HG03571 (cell line): Measurements from ENCODE around the gene LOXHD1.

Source experiments
- ATAC-seq: cut with Tn5 transposase; IDR thresholded peaks from one replicate; pipeline ENCODE4 v1.9.1; 2021; ENCODE audit not compliant: unreplicated experiment

The LOXHD1 gene

DNA sequence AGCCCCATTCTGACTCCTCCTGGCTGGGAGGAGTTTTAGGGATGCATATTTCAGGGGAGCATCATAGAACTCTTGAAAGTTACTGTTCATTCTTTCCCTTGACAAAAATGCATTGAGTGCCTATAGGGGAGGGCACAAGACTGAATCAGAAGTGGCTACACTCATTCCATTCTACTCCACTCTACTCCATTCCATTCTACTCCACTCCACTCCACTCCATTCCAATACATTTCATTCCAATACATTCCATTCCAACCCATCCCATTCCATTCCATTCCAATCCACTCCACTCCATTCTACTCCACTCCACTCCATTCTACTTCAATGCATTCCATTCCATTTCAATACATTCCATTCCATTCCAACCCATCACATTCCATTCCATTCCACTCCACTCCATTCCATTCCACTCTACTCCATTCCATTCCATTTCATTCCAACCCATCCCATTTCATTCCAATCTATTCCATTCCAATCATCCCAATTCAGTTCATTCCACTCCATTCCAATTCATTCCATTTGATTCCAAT is 110.8 kb downstream of the LOXHD1 start:
- no peak for ATAC-seq

DNA sequence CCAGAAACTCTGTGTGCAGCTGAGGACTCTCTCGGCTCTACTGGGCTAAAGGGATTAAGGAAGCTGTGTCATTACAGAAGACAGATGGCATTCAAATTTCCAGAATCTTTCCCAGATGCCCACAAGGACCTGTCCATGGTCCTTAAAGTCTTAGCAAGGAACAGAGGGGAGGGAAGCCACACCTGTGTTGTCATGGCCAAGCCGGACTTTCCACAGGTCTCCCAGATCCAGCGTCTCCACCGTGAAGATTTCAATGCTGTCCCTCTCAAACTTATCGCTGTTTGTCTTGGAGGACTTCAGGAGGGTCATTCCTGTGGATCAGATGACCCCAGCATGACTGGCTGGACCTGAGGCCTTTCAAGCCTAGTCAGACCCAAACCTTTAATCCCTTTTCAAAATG is 114.5 kb downstream of the LOXHD1 start:
- ATAC-seq: no peak

DNA sequence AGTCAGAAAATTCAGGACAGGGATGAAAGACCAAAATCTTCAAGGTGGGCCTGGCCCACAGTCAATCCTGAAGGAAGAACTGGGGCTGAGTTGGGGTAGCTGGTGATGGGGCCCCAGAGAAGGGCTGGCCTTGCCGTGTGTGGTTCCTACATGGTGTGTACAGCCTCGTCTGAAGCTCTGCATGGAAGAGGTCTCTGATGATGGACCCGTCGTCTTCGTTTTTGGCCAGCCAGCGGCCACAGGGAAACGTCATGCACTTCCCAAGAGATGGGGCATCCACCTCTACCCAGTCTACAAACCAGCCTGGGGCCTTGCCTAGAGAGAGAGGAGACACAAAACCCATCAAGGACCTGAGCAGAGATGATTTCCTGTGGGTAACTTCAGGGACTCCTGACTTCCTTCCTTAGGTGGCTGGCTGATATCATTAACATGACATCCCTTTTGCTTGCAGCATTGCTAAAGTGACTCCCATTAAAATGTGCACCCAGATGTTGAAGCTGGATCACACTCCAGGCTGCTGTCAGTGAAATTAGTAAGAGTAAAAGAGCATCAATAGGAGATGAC is 115.3 kb downstream of the LOXHD1 start:
- no peak for ATAC-seq

DNA sequence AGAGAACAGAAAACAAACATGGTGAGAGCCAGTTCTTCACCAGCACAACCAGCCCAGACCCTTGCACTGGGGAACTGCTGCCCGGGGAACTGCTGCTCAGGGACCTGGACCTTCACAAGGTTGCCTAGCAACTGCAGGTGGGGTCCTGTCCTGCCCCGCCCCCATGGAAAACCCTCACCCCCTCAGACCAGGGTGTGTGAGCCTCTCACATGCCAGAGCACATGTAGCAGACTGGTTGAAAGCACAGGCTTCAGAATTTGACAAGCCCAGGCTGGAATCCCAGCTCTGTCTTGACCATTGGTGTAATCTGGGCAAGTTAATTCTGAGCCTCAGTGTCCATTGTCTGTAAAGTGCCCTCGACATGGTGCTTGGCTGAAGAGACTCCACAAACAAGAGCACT is 118.6 kb downstream of the LOXHD1 start:
- ATAC-seq: no peak

DNA sequence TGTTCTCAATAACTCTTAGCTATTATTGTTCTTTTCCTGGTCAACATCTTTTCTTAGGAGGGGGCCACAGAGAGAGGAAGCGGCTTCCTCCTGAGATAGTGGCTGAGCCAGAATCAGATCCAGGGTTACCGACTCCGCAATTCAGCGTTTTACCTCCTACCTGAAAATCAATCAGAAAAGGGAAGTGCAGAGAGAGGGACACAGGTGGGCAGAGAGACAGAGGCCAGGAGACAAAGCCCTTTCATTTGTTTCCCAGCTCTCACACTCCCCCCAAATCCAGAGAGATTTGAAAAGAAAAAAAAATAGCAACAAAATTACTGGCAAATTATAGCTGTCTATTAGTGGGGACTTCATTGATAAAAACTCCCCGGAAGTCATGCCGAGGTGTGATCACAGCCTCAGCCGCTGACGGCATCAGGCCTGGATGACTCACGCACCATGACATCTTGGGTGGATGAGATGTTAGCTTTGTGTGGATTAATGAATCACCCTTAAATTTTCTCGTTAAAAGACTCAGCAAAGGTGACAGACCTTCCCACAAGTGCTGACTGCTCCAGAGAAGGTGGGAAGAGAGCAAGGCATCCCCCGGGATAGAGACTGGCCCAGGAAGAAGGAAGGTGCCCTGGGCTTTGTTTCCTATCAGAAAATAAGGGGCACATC is 120.7 kb downstream of the LOXHD1 start:
- no peak for ATAC-seq

DNA sequence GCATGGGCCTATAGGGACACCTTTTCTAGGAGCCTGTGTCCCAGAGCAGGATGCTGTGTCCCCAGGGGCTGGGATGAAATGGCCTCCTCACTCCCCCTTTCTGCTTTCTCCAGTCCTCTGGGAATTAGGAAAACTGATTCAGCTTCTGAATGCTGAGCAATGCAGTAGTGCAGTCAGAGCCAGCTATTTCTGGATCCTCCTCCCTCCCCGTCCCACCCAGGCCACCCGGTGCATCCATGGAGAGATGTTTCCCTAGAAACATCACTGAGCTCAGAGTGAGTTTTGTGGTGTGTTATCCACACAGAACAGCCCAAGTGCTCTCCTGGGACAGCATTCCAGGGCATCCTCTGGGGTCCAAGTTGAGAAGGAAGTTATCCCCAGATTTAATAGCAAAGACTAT is 125.5 kb downstream of the LOXHD1 start:
- ATAC-seq: no peak

DNA sequence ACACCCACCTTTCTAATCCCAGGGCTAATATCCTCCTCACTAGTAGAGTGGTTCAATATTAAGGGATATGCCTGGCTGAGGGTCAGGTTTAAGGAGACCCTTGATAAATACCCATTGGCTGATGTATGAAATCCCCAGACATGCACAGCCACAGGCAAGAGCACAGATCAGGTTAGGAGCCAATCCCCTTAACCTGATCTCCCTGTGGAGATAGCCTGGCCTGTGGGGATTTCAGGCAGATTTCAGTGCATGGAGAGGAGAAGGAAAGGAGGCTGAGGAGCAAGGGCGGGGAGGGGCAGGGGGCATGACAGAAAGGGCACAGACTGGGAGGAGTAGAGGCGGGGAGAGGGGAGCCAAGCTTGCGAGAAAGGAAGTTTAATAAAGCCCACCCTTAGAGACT is 129.0 kb downstream of the LOXHD1 start:
- ATAC-seq: no peak

DNA sequence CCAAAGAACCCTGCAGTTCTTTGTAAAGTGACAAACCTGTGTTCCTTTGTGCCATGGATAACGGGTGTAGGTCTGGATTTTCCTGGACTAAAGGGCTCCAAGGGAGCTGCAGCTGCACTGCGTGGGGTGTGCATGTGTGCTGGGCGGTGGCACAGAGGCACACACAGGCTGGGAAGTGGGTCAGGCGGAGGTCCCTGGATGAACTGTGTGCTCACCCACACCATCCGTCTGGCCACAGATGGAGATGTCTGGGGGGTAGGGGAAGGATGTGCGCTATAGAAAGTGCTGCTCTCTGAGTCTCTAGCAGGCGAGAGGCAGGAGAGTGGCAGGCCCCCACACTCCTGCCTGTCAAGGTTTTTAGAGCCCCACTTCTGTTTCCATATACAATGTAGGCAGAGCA is 137.2 kb downstream of the LOXHD1 start:
- ATAC-seq: no peak

DNA sequence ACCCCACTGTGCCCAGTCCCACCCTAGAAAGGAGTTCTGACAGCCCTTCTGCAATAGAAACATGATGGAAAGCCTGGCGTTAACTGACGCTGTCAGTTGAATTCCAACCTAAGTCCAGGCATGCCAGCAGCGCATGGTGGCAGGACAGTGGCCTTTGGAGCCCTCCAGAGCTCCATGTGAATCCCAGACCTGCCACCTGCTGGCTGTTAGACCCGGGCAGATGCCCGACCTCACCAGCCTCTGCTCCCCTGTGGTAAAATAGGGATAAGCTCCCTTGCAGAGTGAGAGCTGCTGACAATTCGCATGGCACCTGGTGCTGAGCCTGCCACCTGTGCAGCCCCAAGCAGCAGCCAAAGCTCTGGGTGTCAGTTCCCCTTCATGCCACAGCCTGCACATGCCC is 138.6 kb downstream of the LOXHD1 start:
- ATAC-seq: no peak

DNA sequence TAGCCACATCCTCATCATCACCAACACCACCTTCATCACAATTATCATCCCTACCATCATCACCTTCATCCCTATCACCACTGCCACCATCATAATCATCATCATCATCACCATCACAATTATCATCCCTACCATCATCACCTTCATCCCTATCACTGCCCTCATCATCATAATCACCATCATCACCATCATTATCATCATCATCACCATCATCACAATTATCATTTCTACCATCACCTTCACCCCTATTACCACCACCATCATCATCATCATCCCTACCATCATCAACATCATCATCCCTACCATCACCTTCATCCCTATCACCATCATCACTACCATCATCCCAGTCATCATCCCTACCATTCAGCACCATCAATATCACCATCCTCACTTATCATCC is 140.5 kb downstream of the LOXHD1 start:
- ATAC-seq: no peak

DNA sequence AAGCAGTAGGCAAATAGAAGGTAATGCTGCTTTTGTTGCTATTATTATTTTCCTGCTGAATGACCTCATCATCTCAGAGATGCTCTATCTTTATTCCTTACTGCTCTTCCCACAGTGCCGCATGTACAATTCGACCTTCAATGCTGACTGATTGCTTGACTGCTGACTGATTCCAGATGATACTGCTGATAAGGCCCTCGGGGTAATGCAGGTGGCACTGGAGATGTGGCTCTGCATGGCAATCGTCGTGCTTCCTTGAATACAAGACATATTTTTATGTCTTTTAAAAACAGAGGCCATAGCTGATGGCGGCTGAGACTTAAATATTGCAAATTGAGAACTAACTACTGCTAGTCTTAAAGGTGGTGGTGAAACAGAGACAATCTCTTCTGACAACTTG is 146.6 kb downstream of the LOXHD1 start:
- no peak for ATAC-seq

DNA sequence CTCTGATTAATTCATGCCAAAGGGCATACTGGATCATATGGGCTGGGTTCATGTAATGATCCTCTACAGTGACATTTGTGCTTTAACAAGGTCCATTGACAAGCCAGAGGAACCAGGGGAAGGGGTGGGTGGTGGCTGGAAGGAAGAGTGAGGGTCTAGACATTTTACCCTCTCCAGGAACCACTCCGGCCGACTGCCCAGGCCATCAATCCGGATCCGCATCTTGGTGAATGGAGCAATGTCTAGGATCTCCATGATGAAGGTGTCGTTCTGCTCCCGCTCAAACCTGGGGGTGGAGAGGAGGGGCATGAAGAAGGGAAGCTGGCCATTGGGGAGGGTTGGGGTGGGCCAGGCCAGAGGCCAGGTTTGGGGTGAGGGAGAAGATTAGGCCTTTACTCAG is 147.5 kb downstream of the LOXHD1 start:
- ATAC-seq: no peak

DNA sequence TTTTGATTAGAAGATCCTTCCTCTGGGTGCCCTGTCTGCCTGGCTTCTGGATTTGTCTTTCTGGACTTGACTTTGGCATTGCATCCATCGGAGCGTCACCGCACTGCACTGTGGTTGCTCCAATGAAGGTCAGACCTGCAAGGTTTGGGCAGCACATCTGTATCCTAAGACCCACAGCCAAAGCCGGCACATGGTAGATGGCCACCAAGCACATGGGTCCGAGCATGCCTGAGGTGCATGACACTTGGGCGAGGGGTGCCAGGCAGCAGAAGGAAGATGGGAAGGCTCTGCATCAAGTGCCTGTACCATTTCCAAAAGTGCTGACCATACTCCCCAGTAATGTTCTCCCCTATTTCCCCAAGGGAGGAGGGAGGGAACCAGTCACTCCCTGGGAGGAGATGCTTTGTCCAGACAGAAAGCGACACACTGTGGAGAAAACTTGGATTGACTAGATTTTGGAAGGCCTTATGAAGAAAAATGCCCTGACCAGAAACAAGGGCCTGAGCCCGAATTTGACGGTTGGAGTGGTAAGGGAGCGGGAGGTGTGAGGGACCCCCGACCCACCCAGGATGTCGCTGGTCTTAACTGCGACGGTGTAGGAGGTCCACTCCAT is 149.9 kb downstream of the LOXHD1 start:
- ATAC-seq: no peak

DNA sequence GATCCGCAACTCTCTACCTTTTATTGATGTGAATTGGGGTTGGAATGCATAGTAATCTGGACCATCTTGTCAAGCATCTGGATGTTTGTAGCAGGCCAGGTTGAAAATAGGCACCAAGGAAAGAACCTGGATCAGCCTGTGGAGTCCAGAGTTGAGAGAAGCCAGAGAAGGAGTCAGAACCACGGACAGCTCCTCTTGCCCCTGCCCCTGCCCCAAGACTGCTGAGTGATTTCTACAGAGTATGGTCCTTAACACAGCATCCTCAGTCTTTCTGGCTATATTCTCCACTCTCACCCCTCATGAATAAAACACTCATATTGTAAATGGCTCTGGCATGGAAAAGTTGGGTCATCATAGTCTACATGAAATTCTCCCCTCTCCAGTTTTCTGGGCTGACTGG is 154.6 kb downstream of the LOXHD1 start:
- ATAC-seq: no peak

DNA sequence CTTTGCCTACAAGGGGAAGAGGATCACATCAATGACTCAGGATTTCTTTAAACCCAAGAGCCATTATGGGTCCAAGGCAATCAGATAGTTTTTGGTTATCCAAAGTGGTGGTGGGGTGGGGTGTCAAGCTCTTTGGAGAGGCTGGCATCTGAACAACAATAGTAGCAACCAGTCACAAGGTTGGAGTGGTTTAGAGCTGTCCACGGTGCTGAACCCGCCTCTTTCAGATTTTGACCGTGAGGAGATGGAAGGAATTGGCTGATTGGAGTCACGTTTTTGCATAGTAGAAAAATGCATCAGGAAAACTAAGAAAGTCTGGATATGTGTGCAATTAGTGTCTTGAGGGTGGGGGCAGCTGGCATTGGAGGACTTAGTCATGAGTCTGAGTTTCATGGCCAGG is 159.9 kb downstream of the LOXHD1 start:
- ATAC-seq: no peak

DNA sequence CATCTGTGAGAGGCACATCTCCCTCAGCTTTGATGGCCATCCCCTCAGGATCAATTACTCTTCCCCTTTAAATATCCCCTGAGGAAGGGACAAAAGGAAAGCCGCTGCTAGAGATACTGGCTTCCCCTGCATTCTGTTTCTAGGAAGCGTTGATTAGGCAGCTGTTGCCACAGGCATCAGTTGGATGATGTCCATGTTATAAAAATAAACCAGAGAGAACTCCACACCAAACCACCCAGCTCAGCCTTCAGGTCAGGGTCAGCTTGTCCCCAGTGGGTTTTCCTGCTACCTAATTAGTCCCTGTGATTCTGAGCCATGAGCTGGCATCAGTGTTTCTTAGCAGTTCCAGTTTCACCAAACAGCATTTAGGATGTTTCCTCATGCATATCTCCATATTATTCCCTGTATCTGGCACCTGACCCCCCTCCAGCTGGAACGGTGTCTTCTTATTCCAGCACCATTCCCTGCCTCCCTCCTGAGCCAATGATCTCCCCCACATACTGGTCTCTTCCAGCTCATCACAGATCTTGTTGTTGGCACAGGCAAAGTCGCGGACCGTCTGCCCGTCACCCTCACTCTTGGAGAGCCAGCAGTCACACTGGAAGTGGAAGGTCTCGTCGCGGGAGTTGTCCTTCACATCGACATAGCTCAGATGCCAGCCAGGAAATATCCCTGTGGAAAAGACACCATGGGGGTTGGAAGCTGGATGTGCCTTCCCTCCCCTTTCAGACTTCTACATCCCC is 168.4 kb downstream of the LOXHD1 start:
- no peak for ATAC-seq

DNA sequence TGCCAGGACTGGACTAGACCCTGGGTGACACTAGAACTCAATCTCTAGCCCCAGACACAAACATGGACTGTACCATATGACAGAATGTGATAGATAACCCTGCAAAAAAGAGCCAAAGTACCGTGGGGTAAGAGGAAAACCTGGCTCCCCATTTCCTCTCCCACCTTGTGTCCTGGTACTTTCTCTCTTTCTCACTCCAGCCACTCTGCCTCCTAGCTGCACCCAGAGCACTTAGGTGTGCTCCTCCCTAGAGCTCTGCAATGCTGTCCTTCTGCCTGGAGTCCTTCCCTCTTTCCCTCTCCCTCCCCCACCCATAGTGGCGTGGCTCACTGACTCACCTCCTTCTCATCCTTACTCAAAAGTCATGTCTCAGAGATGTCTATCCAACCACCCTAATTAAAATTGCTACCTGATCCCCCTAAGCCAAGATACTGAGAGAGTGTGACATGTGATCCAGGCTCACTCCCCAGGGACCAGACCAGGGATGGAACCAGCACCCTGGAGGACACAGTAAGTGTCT is 171.3 kb downstream of the LOXHD1 start:
- no peak for ATAC-seq

DNA sequence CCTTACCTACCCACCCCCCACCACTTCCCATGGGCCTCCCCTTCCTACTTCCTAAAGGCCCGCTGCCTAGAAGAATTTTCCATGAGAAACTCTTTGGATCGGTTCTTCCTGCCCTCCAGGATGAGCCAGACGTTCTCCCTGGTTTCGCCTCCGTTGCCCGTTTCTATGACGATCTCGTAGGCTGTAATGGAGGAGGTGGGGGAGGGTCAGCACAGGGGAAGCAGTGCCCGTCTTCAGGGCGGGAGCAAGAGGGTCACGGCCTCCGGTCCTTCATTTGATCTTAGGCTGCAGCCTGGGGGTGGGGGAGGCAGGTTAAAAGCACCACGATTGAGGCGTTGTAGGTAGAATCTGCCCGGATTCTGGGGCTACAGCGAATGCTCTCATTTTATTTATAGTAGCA is 172.0 kb downstream of the LOXHD1 start:
- ATAC-seq: no peak

DNA sequence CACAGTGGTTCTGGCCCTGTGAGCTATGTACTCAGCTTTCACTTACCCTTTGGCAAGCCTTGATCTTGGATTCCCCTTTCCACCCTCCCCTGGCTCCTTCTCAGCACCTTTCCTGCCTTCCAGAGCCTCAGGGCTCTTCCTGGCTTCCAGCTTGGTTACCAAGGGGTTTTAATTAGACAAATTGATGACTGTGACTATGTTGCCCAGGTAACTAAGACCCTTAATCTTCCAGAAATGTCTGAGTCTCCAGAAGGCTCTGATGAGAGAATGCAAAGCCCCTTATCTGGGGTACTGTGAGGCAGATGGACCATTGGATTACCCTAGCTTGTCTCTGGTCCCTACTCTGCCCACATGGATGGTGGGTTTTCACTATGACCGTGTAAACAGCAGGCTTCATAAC is 174.2 kb downstream of the LOXHD1 start:
- no peak for ATAC-seq

DNA sequence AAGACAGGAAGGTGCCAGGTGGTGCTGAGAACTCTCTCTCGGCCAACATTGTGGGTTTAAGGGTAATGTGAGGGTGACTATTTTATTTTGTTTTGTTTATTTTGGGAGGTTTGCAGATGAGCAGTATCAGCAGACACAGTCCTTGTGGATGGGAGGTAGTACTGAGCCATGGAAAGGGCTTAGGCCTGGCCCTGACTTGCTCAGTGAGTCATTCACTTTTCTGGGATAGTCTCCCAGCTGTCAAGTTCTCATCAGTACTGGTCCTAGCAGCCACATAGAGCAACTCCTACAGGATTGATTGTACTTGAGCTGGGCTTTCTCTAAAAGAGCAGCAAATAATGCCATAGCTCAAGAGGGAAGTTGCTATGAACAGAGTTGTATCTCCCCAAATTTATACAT is 175.2 kb downstream of the LOXHD1 start:
- no peak for ATAC-seq

DNA sequence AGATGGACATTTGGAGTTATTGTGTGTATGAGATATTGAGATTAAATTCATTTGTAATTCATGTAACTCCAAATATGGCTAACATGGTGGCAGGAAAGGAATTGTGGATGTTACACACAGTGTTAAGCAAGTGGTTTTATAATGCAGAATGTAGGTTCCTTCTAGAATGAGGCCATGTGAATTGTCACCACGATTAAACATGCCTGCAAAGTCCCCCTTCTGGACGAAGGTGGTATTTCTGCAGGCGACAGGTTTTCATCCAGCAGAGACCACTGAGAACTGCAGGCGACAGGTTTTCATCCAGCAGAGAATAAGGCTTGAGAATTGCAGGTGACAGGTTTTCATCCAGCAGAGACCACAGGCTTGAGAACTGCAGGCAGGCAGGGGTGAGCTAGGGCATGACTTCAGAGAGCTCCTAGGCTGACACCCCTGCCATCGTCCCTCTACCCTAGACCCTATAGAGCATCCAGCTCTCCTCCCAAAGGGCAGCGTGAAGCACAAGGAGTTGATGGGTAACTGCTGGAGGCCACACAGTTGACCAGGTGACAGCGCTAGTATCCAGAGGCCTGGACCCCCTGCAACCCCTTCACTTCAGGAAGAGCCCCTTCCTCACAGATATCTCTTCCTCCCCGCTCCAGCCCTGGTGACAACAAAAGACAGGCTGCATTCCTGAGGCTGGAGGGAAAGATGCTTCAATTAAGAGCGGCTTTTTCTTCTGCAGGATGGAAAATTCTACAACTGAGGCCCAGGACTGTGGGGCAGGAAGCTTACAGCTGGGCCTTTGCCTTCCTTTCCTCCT is 175.8 kb downstream of the LOXHD1 start:
- ATAC-seq: no peak
